Liver (tissue), 9 donors: ENCODE data around the gene FXYD2. TPM values are rescaled to one million over a fixed set of nuclear protein-coding genes. Genes with fewer than 3 reads are reported as not detected.
A peak's percentile ranks its signal among the peaks of the same experiment; 100 is the strongest.

ENCODE experiments used
- DNase-seq: peaks from one replicate; pipeline ENCODE4 v3.0.0-alpha.2; 2017; ENCODE audit warnings: low spot score
- H3K27ac ChIP-seq, 2 donors: one replicate each; pipeline ENCODE4 v1.7.0; 2013; ENCODE audit warnings: inconsistent platforms in 2 of 2, low read length in 2 of 2, control low read depth in 1 of 2, low read depth in 1 of 2, mild to moderate bottlenecking in 1 of 2
- H3K27me3 ChIP-seq, 4 donors: one replicate each; pipeline versions ENCODE4 v1.6.1 to v1.7.0; 2013; ENCODE audit warnings: low read length in 3 of 4, inconsistent platforms in 1 of 4, mild to moderate bottlenecking in 1 of 4, moderate library complexity in 1 of 4; ENCODE audit not compliant: control insufficient read depth in 4 of 4, insufficient read depth in 4 of 4
- H3K36me3 ChIP-seq, 4 donors: one replicate each; pipeline versions ENCODE4 v1.6.1 to v1.7.0; 2013; ENCODE audit warnings: low read length in 3 of 4, mild to moderate bottlenecking in 3 of 4, low read depth in 1 of 4, moderate library complexity in 1 of 4; ENCODE audit not compliant: control insufficient read depth in 4 of 4, insufficient read depth in 3 of 4
- H3K4me1 ChIP-seq, 4 donors: one replicate each; pipeline versions ENCODE4 v1.6.1 to v1.7.0; 2013; ENCODE audit warnings: low read length in 3 of 4, mild to moderate bottlenecking in 3 of 4, moderate library complexity in 1 of 4; ENCODE audit not compliant: control insufficient read depth in 4 of 4, insufficient read depth in 4 of 4
- H3K4me3 ChIP-seq, 3 donors: one replicate each; pipeline versions ENCODE4 v1.6.1 to v1.7.0; 2013; ENCODE audit warnings: low read length in 3 of 3, control low read depth in 1 of 3, low read depth in 1 of 3, mild to moderate bottlenecking in 1 of 3
- H3K9ac ChIP-seq, 2 donors: one replicate each; pipeline ENCODE4 v1.7.0; 2013; ENCODE audit warnings: low read length in 2 of 2, mild to moderate bottlenecking in 2 of 2, moderate library complexity in 2 of 2, control low read depth in 1 of 2, low read depth in 1 of 2
- H3K9me3 ChIP-seq, 4 donors: one replicate each; pipeline versions ENCODE4 v1.6.1 to v1.7.0; 2013; ENCODE audit warnings: low read length in 3 of 4; ENCODE audit not compliant: control insufficient read depth in 4 of 4
- ATF3 ChIP-seq: IDR thresholded peaks from 2 replicates; pipeline ENCODE4 v1.6.1; 2016; ENCODE audit warnings: antibody characterized with exemption
- CTCF ChIP-seq: fragments of 150-350 bp; IDR thresholded peaks from 2 replicates; pipeline ENCODE4 v1.5.1; 2017; ENCODE audit warnings: improper control_type of control experiment, low read depth, low read length; ENCODE audit not compliant: missing input control
- EGR1 ChIP-seq, 2 donors: IDR thresholded peaks; 2 replicates each; pipeline ENCODE4 v1.6.1; 2016 to 2018; ENCODE audit warnings: antibody characterized with exemption in 2 of 2, low read depth in 2 of 2
- FOXA1 ChIP-seq: IDR thresholded peaks from 2 replicates; pipeline ENCODE4 v1.6.1; 2016; ENCODE audit warnings: antibody characterized with exemption
- FOXA2 ChIP-seq: IDR thresholded peaks from 2 replicates; pipeline ENCODE4 v1.6.1; 2016; ENCODE audit warnings: antibody characterized with exemption
- GABPA ChIP-seq, 2 donors: IDR thresholded peaks in 1 of 2; conservative IDR thresholded peaks in 1 of 2; 2 replicates each; pipeline ENCODE4 v1.6.1; 2016; ENCODE audit warnings: antibody characterized with exemption in 2 of 2, mild to moderate bottlenecking in 1 of 2, moderate library complexity in 1 of 2
- HNF4A ChIP-seq, 2 donors: conservative IDR thresholded peaks; 2 replicates each; pipeline ENCODE4 v1.6.1; 2016; ENCODE audit warnings: antibody characterized with exemption in 2 of 2, mild to moderate bottlenecking in 2 of 2
- MAX ChIP-seq: IDR thresholded peaks from 2 replicates; pipeline ENCODE4 v1.6.1; 2016; ENCODE audit warnings: antibody characterized with exemption
- NR2F2 ChIP-seq: IDR thresholded peaks from 2 replicates; pipeline ENCODE4 v1.6.1; 2016; ENCODE audit warnings: antibody characterized with exemption
- RAD21 ChIP-seq, 2 donors: IDR thresholded peaks; 2 replicates each; pipeline ENCODE4 v1.6.1; 2016; ENCODE audit warnings: antibody characterized with exemption in 2 of 2, mild to moderate bottlenecking in 2 of 2
- RXRA ChIP-seq, 2 donors: IDR thresholded peaks; 2 replicates each; pipeline ENCODE4 v1.6.1; 2017 to 2018; ENCODE audit warnings: antibody characterized with exemption in 2 of 2, mild to moderate bottlenecking in 1 of 2
- ZBTB33 ChIP-seq: IDR thresholded peaks from 2 replicates; pipeline ENCODE4 v1.6.1; 2016; ENCODE audit warnings: antibody characterized with exemption
- WGBS: extraction: QIAGEN DNeasy Blood & Tissue Kit; methylation state at CpG from one replicate; pipeline ENCODE4 v1.1.7; 2013; 5-methylcytosine and 5-hydroxymethylcytosine counted together
- polyA plus RNA-seq, 2 donors: library from polyadenylated mRNA; stranded (reverse) in 1 of 2; unstranded in 1 of 2; fragments of 200-250 nt in 1 of 2; fragments of >200 nt in 1 of 2; fragmentation: Nextera tagmentation in 1 of 2; extraction: Ambion mirVana in 1 of 2; gene quantifications; one replicate each; pipeline versions ENCODE4 v1.2.1 to v1.2.3, GENCODE V29; 2013 to 2015
- total RNA-seq, 2 donors: library from RNA; depleted of rRNA; stranded (reverse); fragments of >200 nt; gene quantifications; one replicate each; pipeline ENCODE4 v1.2.3, GENCODE V29; 2014
- donor health status: healthy.
- donor health status: healthy.
- donor health status: healthy.
- donor health status: healthy.
- donor health status: healthy.

The FXYD2 gene
- total and polyA plus RNA-seq, 4 donors = 20.2 to 105 (median 41.8) TPM

GRCh38 chr11:117862753-117863152 is 38.2 kb upstream of the FXYD2 start:
- Histone ChIP-seq H3K9ac (no peak overlapping the region), H3K9me3 (no peaks in the 10 kb centered on the region), H3K27ac (peak overlapping the region in 1 of 2 donors; percentile 59), H3K4me1 (peaks cover 0 to 3% (median 0%) of the 10 kb centered on the region in 4 donors), H3K4me3 (no peak overlapping the region), H3K36me3 (no peaks in the 10 kb centered on the region), H3K27me3 (no peaks in the 10 kb centered on the region)
- 92% methylated on average over 1 of the region's 1 CpG for WGBS
- DNase-seq = no peak
- TF ChIP-seq NR2F2 (no peak), EGR1 (IDR thresholded peaks at IDR 0.05; ENCODE audit: low read depth in 2 of 2) (no peak), CTCF (no peak), HNF4A (conservative IDR thresholded peaks at IDR 0.05) (no peak)

GRCh38 chr11:117862019-117862725 is 37.6 kb upstream of the FXYD2 start:
- TF ChIP-seq FOXA1 (no peak), ZBTB33 (no peak), GABPA (IDR thresholded peaks at IDR 0.05 in 1 of 2, conservative IDR thresholded peaks at IDR 0.05 in 1 of 2) (no peak), ATF3 (no peak), FOXA2 (no peak), RAD21 (IDR thresholded peaks at IDR 0.05) (no peak), MAX (no peak), RXRA (IDR thresholded peaks at IDR 0.05) (no peak)
- Histone ChIP-seq H3K9ac (no peak overlapping the region), H3K36me3 (no peaks in the 10 kb centered on the region), H3K9me3 (no peaks in the 10 kb centered on the region), H3K27me3 (no peaks in the 10 kb centered on the region), H3K4me1 (peaks cover 0 to 3% (median 0%) of the 10 kb centered on the region in 4 donors), H3K27ac (peak overlapping the region; percentile 55 to 59), H3K4me3 (no peak overlapping the region)
- 70% methylated on average over 12 of the region's 12 CpGs for WGBS
- DNase-seq = no peak
